Prostate gland (tissue), 2 donors: Measurements from ENCODE around the gene GNLY. TPM values are rescaled to one million over a fixed set of nuclear protein-coding genes. Genes with fewer than 3 reads are reported as not detected.
A peak's percentile ranks its signal among the peaks of the same experiment; 100 is the strongest.

Source experiments
- DNase-seq: peaks from one replicate; pipeline ENCODE4 v3.0.0-alpha.2; 2019; ENCODE audit warnings: low spot score
- H3K27ac ChIP-seq, 2 donors: fragments of 200-600 bp; sonication (generic); 2 replicates each; pipeline ENCODE4 v1.5.1; 2017 to 2019
- H3K27me3 ChIP-seq: fragments of 200-600 bp; sonication (generic); replicated peaks from 2 replicates; pipeline ENCODE4 v1.5.1; 2019; ENCODE audit not compliant: insufficient read depth
- H3K36me3 ChIP-seq, 2 donors: fragments of 200-600 bp; sonication (generic); 1 replicate in 1 of 2; 2 replicates in 1 of 2; pipeline versions ENCODE4 v1.5.1 to v1.8.1; 2017 to 2019
- H3K4me1 ChIP-seq: fragments of 200-600 bp; sonication (generic); replicated peaks from 2 replicates; pipeline ENCODE4 v1.5.1; 2019
- H3K4me3 ChIP-seq, 2 donors: fragments of 200-600 bp; sonication (generic); 2 replicates each; pipeline ENCODE4 v1.5.1; 2017 to 2019
- H3K9me3 ChIP-seq: fragments of 200-600 bp; sonication (generic); 2 replicates; pipeline ENCODE4 v1.5.1; 2017
- CTCF ChIP-seq, 4 experiments: fragments of 200-600 bp in 2 of 4; fragments of 450-650 bp in 2 of 4; sonication (generic) in 2 of 4; IDR thresholded peaks; 1 replicate in 3 of 4; 2 replicates in 1 of 4; pipeline ENCODE4 v1.5.1; 2016 to 2019; ENCODE audit warnings: antibody characterized with exemption in 4 of 4, mild to moderate bottlenecking in 2 of 4, moderate library complexity in 2 of 4
- POLR2A ChIP-seq: fragments of 450-650 bp; IDR thresholded peaks from one replicate; pipeline ENCODE4 v1.6.1; 2016; ENCODE audit warnings: antibody characterized with exemption, mild to moderate bottlenecking
- POLR2AphosphoS5 ChIP-seq: sonication (generic); formaldehyde crosslinking; IDR thresholded peaks from one replicate; pipeline ENCODE4 v1.6.1; 2017; ENCODE audit warnings: antibody characterized with exemption
- WGBS: methylation state at CpG from one replicate; pipeline ENCODE4 v1.1.5; 2018; 5-methylcytosine and 5-hydroxymethylcytosine counted together
- intact Hi-C: fragments of 100-400 bp; cut with DNase I; formaldehyde crosslinking; loops from one replicate; pipeline ENCODE4 v1.14.2; 2022
- small RNA-seq, 2 donors: library from RNA; depleted of rRNA; stranded (forward); fragments of <200 nt; gene quantifications; one replicate each; pipeline ENCODE3, GENCODE V24; 2016
- total RNA-seq, 2 donors: library from RNA; depleted of rRNA; stranded (reverse); fragments of >200 nt; gene quantifications; one replicate each; pipeline ENCODE4 v1.1.0, GENCODE V29; 2016

GNLY gene
- total RNA-seq, 2 donors from 2014 or later, result 0.36 to 0.68 TPM

- 34% methylated on average over 10 of the region's 10 CpGs for WGBS
- H3K4me3 ChIP-seq, result no peak overlapping the region
These were observed 50.8 kb downstream of the GNLY start for GRCh38 chr2:85744741-85745601.

GRCh38 chr2:85745619-85746018, 51.5 kb downstream of the GNLY start:
- Histone ChIP-seq H3K4me1 (peaks cover 25% of the 10 kb centered on the region), H3K36me3 (no peaks in the 10 kb centered on the region), H3K27ac (peak overlapping the region; percentile 86 to 91), H3K4me3 (no peak overlapping the region), H3K27me3 (no peaks in the 10 kb centered on the region), H3K9me3 (no peaks in the 10 kb centered on the region)
- DNase-seq, result no peak
- intact Hi-C loops, result no loop called here
- WGBS, result 53% methylated on average over 8 of the region's 8 CpGs
- no peak for TF ChIP-seq POLR2A

More at GRCh38 chr2:85744741-85745601, 50.8 kb downstream of the GNLY start:
- TF ChIP-seq CTCF (IDR thresholded peaks at IDR 0.05) (no peak), POLR2AphosphoS5 (peak; percentile 75), POLR2A (no peak)
- peaks cover 29% of the 10 kb centered on the region for H3K4me1 ChIP-seq
- intact Hi-C loops, result no loop called here
- no peaks in the 10 kb centered on the region for H3K9me3 ChIP-seq
- H3K36me3 ChIP-seq, result no peaks in the 10 kb centered on the region
- no peaks in the 10 kb centered on the region for H3K27me3 ChIP-seq
- peak overlapping the region; percentile 86 to 91 for H3K27ac ChIP-seq
- no peak for DNase-seq

DNA sequence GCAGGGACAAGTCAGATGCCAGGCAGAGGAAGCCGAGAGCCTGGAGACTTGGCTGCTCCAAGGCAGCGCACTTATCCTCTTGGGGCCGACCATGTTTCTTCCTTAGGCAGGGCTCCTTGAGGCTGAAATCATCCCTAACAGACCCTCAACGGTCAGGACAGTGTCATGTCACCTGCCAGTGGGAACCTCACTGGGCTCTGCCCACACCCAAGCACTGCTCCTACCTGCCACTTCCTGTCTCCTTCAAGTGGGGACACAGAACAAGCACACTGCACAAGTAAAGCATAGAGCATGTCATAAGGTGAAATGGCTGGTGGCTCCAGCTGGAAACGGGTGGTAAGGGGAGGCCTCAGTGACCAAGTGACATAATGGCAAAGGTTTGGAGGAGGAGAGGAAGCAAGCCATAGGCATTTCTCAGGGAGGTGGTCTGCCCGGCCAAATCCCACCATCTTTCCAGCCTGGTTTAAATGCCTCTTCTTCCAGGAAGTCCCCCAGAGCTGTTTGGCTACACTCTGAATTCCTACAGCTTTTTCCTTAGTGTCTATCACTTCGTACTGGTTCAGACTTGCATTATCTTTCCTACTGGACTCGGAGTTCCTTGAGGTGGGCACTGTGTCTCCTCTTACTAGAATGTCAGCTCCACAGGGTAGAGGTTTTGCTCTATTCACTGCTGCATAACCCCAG, 52.3 kb downstream of the GNLY start:
- peaks cover 23% of the 10 kb centered on the region for H3K4me1 ChIP-seq
- no peaks in the 10 kb centered on the region for H3K36me3 ChIP-seq
- 80% methylated on average over 8 of the region's 8 CpGs for WGBS
- TF ChIP-seq CTCF (IDR thresholded peaks at IDR 0.05), result no peak
- no peak for TF ChIP-seq POLR2A
- no peak for TF ChIP-seq POLR2AphosphoS5
- H3K27ac ChIP-seq, result peak overlapping the region in 1 of 2 donors; percentile 91
- H3K4me3 ChIP-seq, result no peak overlapping the region
- no peaks in the 10 kb centered on the region for H3K27me3 ChIP-seq
- DNase-seq, result no peak
- H3K9me3 ChIP-seq, result no peaks in the 10 kb centered on the region
- intact Hi-C loops, result no loop called here

- Histone ChIP-seq H3K4me1 (peaks cover 15% of the 10 kb centered on the region), H3K36me3 (no peaks in the 10 kb centered on the region), H3K27ac (no peak overlapping the region), H3K4me3 (no peak overlapping the region), H3K9me3 (no peaks in the 10 kb centered on the region), H3K27me3 (no peaks in the 10 kb centered on the region)
- TF ChIP-seq CTCF (IDR thresholded peaks at IDR 0.05), result no peak
- no peak for TF ChIP-seq POLR2A
- TF ChIP-seq POLR2AphosphoS5, result no peak
- intact Hi-C loops, result no loop called here
- WGBS, result 98% methylated on average over 3 of the region's 3 CpGs
- no peak for DNase-seq
These were observed 53.3 kb downstream of the GNLY start for GRCh38 chr2:85747441-85747840.

DNA sequence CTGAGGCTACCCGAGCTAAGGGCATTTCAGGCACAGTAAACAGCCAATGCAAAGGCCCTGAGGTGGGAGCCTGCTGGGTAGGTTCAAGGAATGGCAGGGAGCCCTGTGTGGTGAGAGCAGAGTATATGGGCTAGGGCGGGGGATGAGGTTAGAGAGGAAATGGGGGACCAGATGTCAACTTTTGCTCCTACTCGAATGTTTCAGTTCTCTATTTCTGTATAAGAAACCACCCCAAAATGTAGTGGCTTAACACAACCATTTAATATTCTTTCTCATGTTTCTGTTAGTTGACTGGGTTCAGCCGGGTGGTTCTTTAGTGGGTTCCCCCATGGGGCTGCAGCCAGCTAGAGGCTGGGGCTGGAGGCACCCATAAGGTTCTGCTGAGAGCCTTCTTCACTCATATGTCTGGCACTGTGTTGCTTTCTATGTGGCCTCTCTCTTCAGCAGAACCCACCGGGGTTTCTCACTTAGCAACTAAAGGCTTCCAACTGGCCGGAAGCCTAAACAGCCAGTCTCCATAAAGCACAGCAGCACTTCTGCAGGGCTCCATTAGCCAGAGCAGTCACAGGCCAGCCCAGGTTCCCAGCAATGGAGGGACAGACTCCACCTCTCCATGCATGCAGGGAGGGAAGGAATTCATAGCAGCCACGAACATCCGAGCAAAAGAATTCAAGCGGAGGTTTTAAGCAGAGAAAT, 54.0 kb downstream of the GNLY start:
- no peak overlapping the region for H3K4me3 ChIP-seq
- DNase-seq, result no peak
- intact Hi-C loops, result no loop called here
- 86% methylated on average over 9 of the region's 9 CpGs for WGBS
- H3K9me3 ChIP-seq, result no peaks in the 10 kb centered on the region
- H3K4me1 ChIP-seq, result peaks cover 10% of the 10 kb centered on the region
- H3K36me3 ChIP-seq, result no peaks in the 10 kb centered on the region
- TF ChIP-seq POLR2A, result no peak
- H3K27ac ChIP-seq, result no peak overlapping the region
- no peaks in the 10 kb centered on the region for H3K27me3 ChIP-seq

Small RNA genes lying within 50 kb of the gene (small RNA-seq; reads per million reads assigned to genes)
- gene RNU1-38P, result 0 reads per million in 2 donors

Other genes with a start within 250 kb of the GNLY start
- gene MAT2A, start 155.2 kb upstream of the GNLY start, total RNA-seq, result 100 to 1,000 TPM; 103 to 134 TPM
- 10 to 100 TPM; 17.8 to 52.7 TPM for gene GGCX, start 132.9 kb upstream of the GNLY start, total RNA-seq
- gene VAMP8, start 116.8 kb upstream of the GNLY start, total RNA-seq, result 100 to 1,000 TPM in 1 of 2 donors, 10 to 100 TPM in 1; 44.4 to 108 TPM
- 10 to 100 TPM in 1 of 2 donors, 1 to 10 TPM in 1; 8.4 to 27.0 TPM for gene VAMP5, start 109.9 kb upstream of the GNLY start, total RNA-seq
- 100 to 1,000 TPM; 161 to 201 TPM for gene RNF181, start 98.6 kb upstream of the GNLY start, total RNA-seq
- gene TMEM150A, start 91.7 kb upstream of the GNLY start, total RNA-seq, result 10 to 100 TPM; 17.4 to 32.3 TPM
- 10 to 100 TPM; 16.1 to 26.1 TPM for gene C2orf68, start 82.3 kb upstream of the GNLY start, total RNA-seq
- 10 to 100 TPM; 60.8 to 99.1 TPM for gene USP39, start 78.2 kb upstream of the GNLY start, total RNA-seq
- gene SFTPB, start 26.2 kb upstream of the GNLY start, total RNA-seq, result under 1 TPM in 1 of 2 donors, not detected in 1; 0.59 TPM
- 10 to 100 TPM; 40.1 to 49.8 TPM for gene ATOH8, start 59.6 kb downstream of the GNLY start, total RNA-seq
- gene ST3GAL5, start 194.6 kb downstream of the GNLY start, total RNA-seq, result 10 to 100 TPM; 24.7 to 38.6 TPM